Parathyroid adenoma (tissue), 2 donors: Measurements from ENCODE around the gene PCDHGC5.
A peak's percentile ranks its signal among the peaks of the same experiment; 100 is the strongest.

ENCODE experiments used
- H2AFZ ChIP-seq: fragments of 300-600 bp; sonication (generic); one replicate; pipeline ENCODE4 v1.7.0; 2017; ENCODE audit warnings: antibody characterized with exemption, mild to moderate bottlenecking
- H3K27ac ChIP-seq: fragments of 300-600 bp; sonication (generic); one replicate; pipeline ENCODE4 v1.7.0; 2017
- H3K27me3 ChIP-seq: fragments of 300-600 bp; sonication (generic); one replicate; pipeline ENCODE4 v1.7.0; 2017; ENCODE audit warnings: low read length; ENCODE audit not compliant: control insufficient read depth, insufficient read depth
- H3K36me3 ChIP-seq: fragments of 300-600 bp; sonication (generic); one replicate; pipeline ENCODE4 v1.7.0; 2017; ENCODE audit warnings: low read length; ENCODE audit not compliant: control insufficient read depth, insufficient read depth
- H3K4me1 ChIP-seq: fragments of 300-600 bp; sonication (generic); one replicate; pipeline ENCODE4 v1.7.0; 2017; ENCODE audit warnings: control low read depth
- H3K4me2 ChIP-seq: fragments of 300-600 bp; sonication (generic); one replicate; pipeline ENCODE4 v1.7.0; 2017; ENCODE audit warnings: low read length
- H3K4me3 ChIP-seq: fragments of 300-600 bp; sonication (generic); one replicate; pipeline ENCODE4 v1.7.0; 2017; ENCODE audit warnings: low read depth, low read length
- H3K79me2 ChIP-seq: fragments of 300-600 bp; sonication (generic); one replicate; pipeline ENCODE4 v1.7.0; 2017; ENCODE audit warnings: control low read depth
- H3K9ac ChIP-seq: fragments of 300-600 bp; sonication (generic); one replicate; pipeline ENCODE4 v1.7.0; 2017; ENCODE audit warnings: mild to moderate bottlenecking
- H3K9me3 ChIP-seq: fragments of 300-600 bp; sonication (generic); one replicate; pipeline ENCODE4 v1.7.0; 2017; ENCODE audit warnings: low read length; ENCODE audit not compliant: control insufficient read depth
- CTCF ChIP-seq: fragments of 300-600 bp; sonication (generic); IDR thresholded peaks from one replicate; pipeline ENCODE4 v1.7.0; 2017; ENCODE audit warnings: antibody characterized with exemption, mild to moderate bottlenecking
- donor health status: primary hyperparathyroidism.

PCDHGC5 gene

GRCh38 chr5:141507387-141508091 lies 18.7 kb downstream of the PCDHGC5 start:
- peaks cover 5% of the 10 kb centered on the region for H3K79me2 ChIP-seq
- H3K27ac ChIP-seq, result peak overlapping the region; percentile 58
- no peaks in the 10 kb centered on the region for H3K36me3 ChIP-seq
- no peak overlapping the region for H3K4me3 ChIP-seq
- H3K9ac ChIP-seq, result no peak overlapping the region
- TF ChIP-seq CTCF, result no peak
- peaks cover 23% of the 10 kb centered on the region for H3K4me1 ChIP-seq
- no peak overlapping the region for H2AFZ ChIP-seq
- no peak overlapping the region for H3K4me2 ChIP-seq
- no peaks in the 10 kb centered on the region for H3K9me3 ChIP-seq
- H3K27me3 ChIP-seq, result no peaks in the 10 kb centered on the region

- no peaks in the 10 kb centered on the region for H3K9me3 ChIP-seq
- no peak for TF ChIP-seq CTCF
- peak overlapping the region; percentile 68 for H2AFZ ChIP-seq
- no peak overlapping the region for H3K4me2 ChIP-seq
- H3K27ac ChIP-seq, result peak overlapping the region; percentile 58
- H3K4me1 ChIP-seq, result peaks cover 23% of the 10 kb centered on the region
- H3K9ac ChIP-seq, result no peak overlapping the region
- no peaks in the 10 kb centered on the region for H3K27me3 ChIP-seq
- H3K36me3 ChIP-seq, result no peaks in the 10 kb centered on the region
- H3K4me3 ChIP-seq, result no peak overlapping the region
- H3K79me2 ChIP-seq, result peaks cover 5% of the 10 kb centered on the region
Observed at GRCh38 chr5:141508440-141508797, 19.5 kb downstream of the PCDHGC5 start.

- Histone ChIP-seq H3K4me2 (no peak overlapping the region), H3K9ac (no peak overlapping the region), H3K9me3 (no peaks in the 10 kb centered on the region), H3K79me2 (peaks cover 5% of the 10 kb centered on the region), H3K36me3 (no peaks in the 10 kb centered on the region), H3K27ac (peak overlapping the region; percentile 58), H3K4me3 (no peak overlapping the region), H2AFZ (peak overlapping the region; percentile 68), H3K4me1 (peaks cover 24% of the 10 kb centered on the region), H3K27me3 (no peaks in the 10 kb centered on the region)
- TF ChIP-seq CTCF, result no peak
Observed at GRCh38 chr5:141508798-141509611, 20.1 kb downstream of the PCDHGC5 start.

GRCh38 chr5:141510160-141510559 lies 21.3 kb downstream of the PCDHGC5 start:
- no peak for TF ChIP-seq CTCF
- peaks cover 5% of the 10 kb centered on the region for H3K79me2 ChIP-seq
- H3K4me3 ChIP-seq, result no peak overlapping the region
- no peak overlapping the region for H3K4me2 ChIP-seq
- no peak overlapping the region for H3K27ac ChIP-seq
- peaks cover 36% of the 10 kb centered on the region for H3K4me1 ChIP-seq
- no peak overlapping the region for H3K9ac ChIP-seq
- no peaks in the 10 kb centered on the region for H3K9me3 ChIP-seq
- H3K36me3 ChIP-seq, result no peaks in the 10 kb centered on the region
- H2AFZ ChIP-seq, result no peak overlapping the region
- H3K27me3 ChIP-seq, result no peaks in the 10 kb centered on the region
